CD14-positive monocyte (primary cell): Measurements from ENCODE around the gene CLDND2. TPM values are rescaled to one million over a fixed set of nuclear protein-coding genes. Genes with fewer than 3 reads are reported as not detected.

ENCODE experiments used
- DNase-seq, 3 donors: peaks; one replicate each; pipeline ENCODE4 v3.0.0-alpha.2; 2011 to 2022
- H2AFZ ChIP-seq: 2 replicates; pipeline ENCODE4 v1.6.0; 2012; ENCODE audit warnings: mild to moderate bottlenecking, low read depth, low read length, inconsistent platforms; ENCODE audit not compliant: insufficient read depth, poor library complexity, severe bottlenecking
- H3K27ac ChIP-seq, 2 donors: 1 replicate in 1 of 2; 2 replicates in 1 of 2; pipeline ENCODE4 v1.5.1; 2012 to 2013; ENCODE audit warnings: low read length in 2 of 2, control low read depth in 1 of 2, inconsistent platforms in 1 of 2, low read depth in 1 of 2, mild to moderate bottlenecking in 1 of 2
- H3K27me3 ChIP-seq, 2 donors: one replicate each; pipeline versions ENCODE4 v1.6.0 to v1.6.1; 2011 to 2013; ENCODE audit warnings: low read length in 2 of 2; ENCODE audit not compliant: control insufficient read depth in 2 of 2, insufficient read depth in 2 of 2
- H3K36me3 ChIP-seq, 2 donors: replicated peaks in 1 of 2; 1 replicate in 1 of 2; 2 replicates in 1 of 2; pipeline versions ENCODE4 v1.5.1 to v1.6.1; 2012 to 2013; ENCODE audit warnings: low read length in 2 of 2, control low read depth in 1 of 2, inconsistent platforms in 1 of 2, mild to moderate bottlenecking in 1 of 2; ENCODE audit not compliant: insufficient read depth in 2 of 2, control insufficient read depth in 1 of 2
- H3K4me1 ChIP-seq, 2 donors: 1 replicate in 1 of 2; 2 replicates in 1 of 2; pipeline versions ENCODE4 v1.5.1 to v1.6.1; 2012 to 2013; ENCODE audit warnings: low read length in 2 of 2, control low read depth in 1 of 2, inconsistent platforms in 1 of 2, mild to moderate bottlenecking in 1 of 2, moderate library complexity in 1 of 2; ENCODE audit not compliant: insufficient read depth in 2 of 2, control insufficient read depth in 1 of 2
- H3K4me2 ChIP-seq: replicated peaks from 2 replicates; pipeline ENCODE3; 2012; ENCODE audit warnings: low read length, moderate library complexity, mild to moderate bottlenecking; ENCODE audit not compliant: poor library complexity, severe bottlenecking; ENCODE audit errors: extremely low read depth
- H3K4me3 ChIP-seq, 3 experiments: fragments of 200-600 bp in 1 of 3; sonication (generic) in 1 of 3; replicated peaks in 1 of 3; 1 replicate in 2 of 3; 2 replicates in 1 of 3; pipeline ENCODE4 v1.5.1; 2011 to 2013; ENCODE audit warnings: low read length in 3 of 3, mild to moderate bottlenecking in 3 of 3, control low read depth in 2 of 3, low read depth in 2 of 3, inconsistent platforms in 1 of 3, moderate library complexity in 1 of 3
- H3K79me2 ChIP-seq: 2 replicates; pipeline ENCODE4 v1.6.0; 2012; ENCODE audit warnings: mild to moderate bottlenecking, control low read depth, inconsistent platforms, low read length, moderate library complexity; ENCODE audit not compliant: insufficient read depth
- H3K9ac ChIP-seq: 2 replicates; pipeline ENCODE4 v1.6.0; 2017; ENCODE audit warnings: low read length, mild to moderate bottlenecking; ENCODE audit not compliant: insufficient read depth, poor library complexity, severe bottlenecking
- H3K9me3 ChIP-seq, 2 donors: replicated peaks in 1 of 2; 1 replicate in 1 of 2; 2 replicates in 1 of 2; pipeline versions ENCODE4 v1.5.1 to v1.6.1; 2012 to 2013; ENCODE audit warnings: low read length in 2 of 2, control low read depth in 1 of 2; ENCODE audit not compliant: control insufficient read depth in 1 of 2, insufficient read depth in 1 of 2
- H4K20me1 ChIP-seq: 2 replicates; pipeline ENCODE4 v1.6.0; 2012; ENCODE audit warnings: mild to moderate bottlenecking, low read length, control low read depth, moderate library complexity; ENCODE audit not compliant: insufficient read depth
- H3K27ac Mint-ChIP-seq, 7 donors: one replicate each; pipeline ENCODE4 v1.8.0; 2020; ENCODE audit warnings: mild to moderate bottlenecking in 7 of 7, mixed read lengths in 7 of 7, moderate library complexity in 6 of 7, inconsistent platforms in 2 of 7
- H3K27me3 Mint-ChIP-seq, 3 donors: one replicate each; pipeline ENCODE4 v1.8.0; 2021 to 2022; ENCODE audit warnings: low read depth in 3 of 3, mild to moderate bottlenecking in 3 of 3, mixed read lengths in 3 of 3, moderate library complexity in 3 of 3, inconsistent platforms in 1 of 3
- H3K36me3 Mint-ChIP-seq, 2 donors: one replicate each; pipeline ENCODE4 v1.8.0; 2020; ENCODE audit warnings: mixed read lengths in 2 of 2, inconsistent platforms in 1 of 2, mild to moderate bottlenecking in 1 of 2
- H3K4me1 Mint-ChIP-seq: one replicate; pipeline ENCODE4 v1.8.0; 2020; ENCODE audit warnings: mild to moderate bottlenecking, mixed read lengths
- H3K4me3 Mint-ChIP-seq, 2 donors: one replicate each; pipeline ENCODE4 v1.8.0; 2020; ENCODE audit warnings: mild to moderate bottlenecking in 2 of 2, mixed read lengths in 2 of 2, moderate library complexity in 1 of 2
- H3K9me3 Mint-ChIP-seq, 7 donors: one replicate each; pipeline ENCODE4 v1.8.0; 2020 to 2022; ENCODE audit warnings: mixed read lengths in 7 of 7, mild to moderate bottlenecking in 6 of 7, moderate library complexity in 6 of 7, inconsistent platforms in 2 of 7
- CTCF ChIP-seq: fragments of 200-600 bp; IDR thresholded peaks from one replicate; pipeline ENCODE4 v1.8.0; 2022; ENCODE audit warnings: antibody characterized with exemption, mild to moderate bottlenecking
- WGBS: methylation state at CpG from one replicate; pipeline ENCODE4 v1.1.5; 2013; ENCODE audit warnings: missing lambda C conversion rate; ENCODE audit not compliant: insufficient coverage; 5-methylcytosine and 5-hydroxymethylcytosine counted together
- intact Hi-C, 2 donors: fragments of 100-400 bp; cut with micrococcal nuclease; formaldehyde crosslinking; loops; one replicate each; pipeline versions ENCODE4 v1.15.0 to v1.15.1; 2023
- polyA plus RNA-seq, 3 donors: library from polyadenylated mRNA; depleted of rRNA in 1 of 3; unstranded in 2 of 3; stranded (reverse) in 1 of 3; fragments of 300-500 nt in 2 of 3; fragments of >200 nt in 1 of 3; fragmentation: Illumina TruSeq in 2 of 3; gene quantifications; 1 replicate in 2 of 3; 2 replicates in 1 of 3; pipeline ENCODE4 v1.2.3, GENCODE V29; 2012 to 2021

CLDND2 gene
- polyA plus RNA-seq, 3 donors = 0.08 TPM; not detected in 2

GRCh38 chr19:51317968-51318367, 50.8 kb downstream of the CLDND2 start:
- H2AFZ ChIP-seq = no peak overlapping the region
- no peak for DNase-seq
- H3K9me3 ChIP-seq = peaks cover 0 to 4% of the 10 kb centered on the region in 2 donors
- H3K4me3 ChIP-seq = no peak overlapping the region
- no peak overlapping the region for H3K4me3 Mint-ChIP-seq
- H3K27ac ChIP-seq = no peak overlapping the region
- peaks cover 18 to 20% of the 10 kb centered on the region in 2 donors for H3K4me1 ChIP-seq
- no peaks in the 10 kb centered on the region for H3K79me2 ChIP-seq
- intact Hi-C loops = no loop called here
- H3K36me3 ChIP-seq = no peaks in the 10 kb centered on the region
- H3K9ac ChIP-seq = no peak overlapping the region
- H3K27me3 ChIP-seq = no peaks in the 10 kb centered on the region
- no peaks in the 10 kb centered on the region for H3K36me3 Mint-ChIP-seq
- TF ChIP-seq CTCF = no peak
- H3K9me3 Mint-ChIP-seq = peaks cover 5 to 11% (median 7%) of the 10 kb centered on the region in 7 donors
- no peak overlapping the region for H3K27ac Mint-ChIP-seq
- WGBS = no CpG with 5 or more reads among the region's 1 CpG
- no peak overlapping the region for H3K4me2 ChIP-seq
- peaks cover 22% of the 10 kb centered on the region for H3K4me1 Mint-ChIP-seq
- H3K27me3 Mint-ChIP-seq = peaks cover 11 to 24% (median 11%) of the 10 kb centered on the region in 3 donors
- no peaks in the 10 kb centered on the region for H4K20me1 ChIP-seq

- no peaks in the 10 kb centered on the region for H3K36me3 Mint-ChIP-seq
- peaks cover 5 to 11% (median 7%) of the 10 kb centered on the region in 7 donors for H3K9me3 Mint-ChIP-seq
- H3K4me3 ChIP-seq = no peak overlapping the region
- H3K9me3 ChIP-seq = peaks cover 0 to 4% of the 10 kb centered on the region in 2 donors
- DNase-seq = no peak
- intact Hi-C loops = no loop called here
- peaks cover 18 to 22% of the 10 kb centered on the region in 2 donors for H3K4me1 ChIP-seq
- H4K20me1 ChIP-seq = no peaks in the 10 kb centered on the region
- H3K4me1 Mint-ChIP-seq = peaks cover 26% of the 10 kb centered on the region
- H2AFZ ChIP-seq = no peak overlapping the region
- H3K27me3 Mint-ChIP-seq = peaks cover 8 to 21% (median 10%) of the 10 kb centered on the region in 3 donors
- no peak for TF ChIP-seq CTCF
- no peaks in the 10 kb centered on the region for H3K79me2 ChIP-seq
- WGBS = 100% methylated on average over 2 of the region's 3 CpGs
- no peak overlapping the region for H3K4me3 Mint-ChIP-seq
- H3K27ac ChIP-seq = no peak overlapping the region
- no peaks in the 10 kb centered on the region for H3K36me3 ChIP-seq
- H3K9ac ChIP-seq = no peak overlapping the region
- peaks cover 0 to 2% of the 10 kb centered on the region in 2 donors for H3K27me3 ChIP-seq
- no peak overlapping the region for H3K4me2 ChIP-seq
- no peak overlapping the region for H3K27ac Mint-ChIP-seq
Observed at GRCh38 chr19:51317376-51317775, 51.4 kb downstream of the CLDND2 start.

Other genes starting within 250 kb of the CLDND2 start
- gene SIGLEC9, start 244.1 kb downstream of the CLDND2 start, polyA plus RNA-seq = 100 to 1,000 TPM in 2 of 3 donors, 10 to 100 TPM in 1; 87.5 to 137 (median 133) TPM
- 10 to 100 TPM; 71.8 to 93.3 (median 82.0) TPM for gene SIGLEC7, start 226.7 kb downstream of the CLDND2 start, polyA plus RNA-seq
- 100 to 1,000 TPM; 229 to 360 (median 264) TPM for gene CD33, start 143.9 kb downstream of the CLDND2 start, polyA plus RNA-seq
- gene SIGLECL1, start 117.9 kb downstream of the CLDND2 start, polyA plus RNA-seq = under 1 TPM in 1 of 3 donors, not detected in 2; 0.16 TPM
- under 1 TPM in 1 of 3 donors, not detected in 2; 0.05 TPM for gene IGLON5, start 57.4 kb downstream of the CLDND2 start, polyA plus RNA-seq
- gene VSIG10L, start 26.9 kb downstream of the CLDND2 start, polyA plus RNA-seq = 1 to 10 TPM in 1 of 3 donors, under 1 TPM in 2; 0.62 to 2.3 (median 0.73) TPM
- 10 to 100 TPM; 51.0 to 72.1 (median 63.0) TPM for gene ETFB, start 2.6 kb downstream of the CLDND2 start, polyA plus RNA-seq
- 10 to 100 TPM; 11.1 to 19.9 (median 16.4) TPM for gene NKG7, start 3.7 kb upstream of the CLDND2 start, polyA plus RNA-seq
- not detected for gene LIM2, start 19.0 kb upstream of the CLDND2 start, polyA plus RNA-seq
- gene C19orf84, start 21.6 kb upstream of the CLDND2 start, polyA plus RNA-seq = not detected
- gene SIGLEC10, start 48.6 kb upstream of the CLDND2 start, polyA plus RNA-seq = 100 to 1,000 TPM in 1 of 3 donors, 10 to 100 TPM in 2; 16.6 to 114 (median 64.9) TPM
- gene SIGLEC8, start 89.5 kb upstream of the CLDND2 start, polyA plus RNA-seq = not detected
- not detected for gene CEACAM18, start 109.5 kb upstream of the CLDND2 start, polyA plus RNA-seq
- gene SIGLEC12, start 132.8 kb upstream of the CLDND2 start, polyA plus RNA-seq = 1 to 10 TPM in 2 of 3 donors, under 1 TPM in 1; 0.24 to 1.8 (median 1.3) TPM
- gene SIGLEC6, start 162.7 kb upstream of the CLDND2 start, polyA plus RNA-seq = under 1 TPM in 1 of 3 donors, not detected in 2; 0.04 TPM
- 1 to 10 TPM in 1 of 3 donors, under 1 TPM in 2; 0.39 to 2.4 (median 0.82) TPM for gene ZNF175, start 202.3 kb upstream of the CLDND2 start, polyA plus RNA-seq